ENCODE data around the gene TCP10L.

TCP10L gene

DNA sequence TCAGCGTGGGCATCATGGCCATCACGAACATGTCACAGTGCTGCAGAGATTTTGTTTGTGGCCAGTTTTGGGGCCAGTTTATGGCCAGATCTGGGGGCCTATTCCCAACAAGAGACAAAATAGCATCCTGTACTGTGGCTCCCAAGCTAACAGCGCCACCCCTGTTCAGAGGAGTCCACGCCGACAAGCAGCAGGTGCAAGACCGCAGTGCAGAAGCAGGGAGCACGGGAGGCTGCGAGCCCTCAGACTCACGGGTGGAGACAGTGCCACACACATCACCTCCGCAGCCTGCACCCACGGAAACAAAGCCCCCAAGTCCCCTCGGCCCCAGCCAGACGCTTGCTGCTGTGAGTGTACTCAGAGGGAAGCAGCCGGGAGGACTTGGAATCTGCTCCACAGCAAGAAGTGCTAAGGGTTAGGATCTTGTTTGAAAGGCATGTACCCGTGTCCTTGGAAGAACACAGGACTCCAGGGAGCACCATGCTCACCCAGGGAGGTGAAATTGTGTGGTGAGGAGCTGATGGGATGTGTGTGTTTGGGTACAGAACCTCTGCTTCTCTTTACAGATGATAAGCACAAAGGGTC is 7.1 kb downstream of the TCP10L start:
- H3K27ac ChIP-seq = no peak overlapping the region
- H3K36me3 ChIP-seq (ENCODE audit: insufficient read depth, low read length) = no peaks in the 10 kb centered on the region
- no peak overlapping the region for H3K9ac ChIP-seq (ENCODE audit: insufficient read length)
- TF ChIP-seq EZH2 (IDR thresholded peaks at IDR 0.05) (no peak), FOXP2 (optimal IDR thresholded peaks at IDR 0.05; ENCODE audit: control extremely low read depth, extremely low read length, insufficient read depth) (no peak), POLR2AphosphoS5 (IDR thresholded peaks at IDR 0.05; ENCODE audit: borderline replicate concordance, low read depth, low read length) (no peak)
- no peak overlapping the region for H3K4me3 ChIP-seq
- no peaks in the 10 kb centered on the region for H3K9me3 ChIP-seq (ENCODE audit: low read depth, low read length)
- no peak for DNase-seq (ENCODE audit: low read depth, low spot score)

- no peak for DNase-seq (ENCODE audit: low read depth, low spot score)
- TF ChIP-seq FOXP2 (optimal IDR thresholded peaks at IDR 0.05; ENCODE audit: control extremely low read depth, extremely low read length, insufficient read depth) = no peak
- TF ChIP-seq EZH2 (IDR thresholded peaks at IDR 0.05) = no peak
- no peak for TF ChIP-seq POLR2AphosphoS5 (IDR thresholded peaks at IDR 0.05; ENCODE audit: borderline replicate concordance, low read depth, low read length)
- Histone ChIP-seq H3K4me3 (no peak overlapping the region), H3K9me3 (ENCODE audit: low read depth, low read length) (no peaks in the 10 kb centered on the region), H3K27ac (no peak overlapping the region), H3K36me3 (ENCODE audit: insufficient read depth, low read length) (no peaks in the 10 kb centered on the region), H3K9ac (ENCODE audit: insufficient read length) (no peak overlapping the region)
Measured at GRCh38 chr21:32576011-32576410, 9.3 kb downstream of the TCP10L start.

GRCh38 chr21:32574946-32575925 is 10.1 kb downstream of the TCP10L start:
- no peak overlapping the region for H3K9ac ChIP-seq (ENCODE audit: insufficient read length)
- H3K4me3 ChIP-seq = no peak overlapping the region
- H3K9me3 ChIP-seq (ENCODE audit: low read depth, low read length) = no peaks in the 10 kb centered on the region
- H3K27ac ChIP-seq = no peak overlapping the region
- TF ChIP-seq FOXP2 (optimal IDR thresholded peaks at IDR 0.05; ENCODE audit: control extremely low read depth, extremely low read length, insufficient read depth) (no peak), EZH2 (IDR thresholded peaks at IDR 0.05) (no peak), POLR2AphosphoS5 (IDR thresholded peaks at IDR 0.05; ENCODE audit: borderline replicate concordance, low read depth, low read length) (no peak)
- DNase-seq (ENCODE audit: low read depth, low spot score) = no peak
- H3K36me3 ChIP-seq (ENCODE audit: insufficient read depth, low read length) = no peaks in the 10 kb centered on the region

DNA sequence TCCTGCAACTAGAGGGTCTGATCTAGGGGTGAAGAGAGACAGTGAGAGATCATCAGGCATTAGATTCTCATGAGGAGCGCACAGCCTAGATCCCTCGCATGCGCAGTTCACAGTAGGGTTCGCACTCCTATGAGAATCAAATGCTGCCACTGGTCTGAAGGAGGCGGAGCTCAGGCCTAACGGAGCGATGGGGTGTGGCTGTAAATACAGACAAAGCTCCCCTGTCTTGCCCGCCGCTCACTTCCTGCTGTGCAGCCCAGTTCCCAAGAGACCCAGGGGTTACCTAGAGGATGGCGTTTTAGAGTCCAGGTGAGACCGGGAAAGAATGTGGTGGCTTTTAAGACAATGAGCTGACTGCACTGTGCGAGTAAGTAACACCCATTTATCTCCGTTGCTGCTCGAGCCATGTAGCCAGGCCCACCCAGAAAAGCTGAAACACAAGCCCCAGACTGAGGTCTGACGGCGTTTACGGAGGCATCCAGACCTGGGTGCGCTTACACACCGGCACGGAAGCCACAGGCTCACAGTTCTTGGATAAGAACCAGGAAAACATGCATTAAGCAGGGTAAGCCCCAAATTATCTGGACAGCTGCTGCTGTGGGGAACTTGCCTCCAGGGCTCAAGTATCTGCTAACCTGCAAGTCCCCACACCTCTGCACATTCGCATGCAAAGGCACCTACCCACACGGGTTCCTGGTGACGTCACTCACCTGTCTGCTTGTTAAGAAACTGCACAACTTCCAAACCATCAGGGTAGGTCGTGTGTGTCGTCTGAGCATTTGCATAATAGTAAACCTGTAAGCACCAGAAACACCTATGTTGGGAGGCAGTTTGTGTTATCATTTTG is 12.5 kb downstream of the TCP10L start:
- Histone ChIP-seq H3K9me3 (ENCODE audit: low read depth, low read length) (no peaks in the 10 kb centered on the region), H3K36me3 (ENCODE audit: insufficient read depth, low read length) (no peaks in the 10 kb centered on the region), H3K27ac (no peak overlapping the region), H3K4me3 (no peak overlapping the region), H3K9ac (ENCODE audit: insufficient read length) (no peak overlapping the region)
- TF ChIP-seq POLR2AphosphoS5 (IDR thresholded peaks at IDR 0.05; ENCODE audit: borderline replicate concordance, low read depth, low read length) (no peak), EZH2 (IDR thresholded peaks at IDR 0.05) (no peak), FOXP2 (optimal IDR thresholded peaks at IDR 0.05; ENCODE audit: control extremely low read depth, extremely low read length, insufficient read depth) (no peak)
- no peak for DNase-seq (ENCODE audit: low read depth, low spot score)

DNA sequence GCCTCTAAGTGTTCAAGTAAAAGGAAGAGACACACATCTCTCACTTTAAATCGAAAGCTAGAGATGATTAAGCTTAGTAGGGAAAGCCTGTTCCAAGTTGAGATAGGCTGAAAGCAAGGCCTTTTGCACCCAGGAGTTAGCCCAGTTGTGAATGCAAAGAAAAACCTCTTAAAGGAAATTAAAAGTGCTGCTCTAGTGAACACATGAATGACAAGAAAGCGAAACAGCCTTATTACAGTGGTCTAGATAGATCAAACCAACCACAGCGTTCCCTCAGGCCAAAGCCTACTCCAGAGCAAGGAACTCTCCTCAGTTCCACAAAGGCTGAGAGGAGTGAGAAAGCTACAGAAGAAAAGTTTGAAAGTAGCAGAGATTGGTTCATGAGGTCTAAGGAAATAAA is 14.9 kb downstream of the TCP10L start:
- no peak overlapping the region for H3K27ac ChIP-seq
- no peak overlapping the region for H3K4me3 ChIP-seq
- DNase-seq (ENCODE audit: low read depth, low spot score) = no peak
- TF ChIP-seq FOXP2 (optimal IDR thresholded peaks at IDR 0.05; ENCODE audit: control extremely low read depth, extremely low read length, insufficient read depth) = no peak
- no peak for TF ChIP-seq EZH2 (IDR thresholded peaks at IDR 0.05)
- no peak for TF ChIP-seq POLR2AphosphoS5 (IDR thresholded peaks at IDR 0.05; ENCODE audit: borderline replicate concordance, low read depth, low read length)
- no peaks in the 10 kb centered on the region for H3K9me3 ChIP-seq (ENCODE audit: low read depth, low read length)
- no peak overlapping the region for H3K9ac ChIP-seq (ENCODE audit: insufficient read length)
- no peaks in the 10 kb centered on the region for H3K36me3 ChIP-seq (ENCODE audit: insufficient read depth, low read length)

DNA sequence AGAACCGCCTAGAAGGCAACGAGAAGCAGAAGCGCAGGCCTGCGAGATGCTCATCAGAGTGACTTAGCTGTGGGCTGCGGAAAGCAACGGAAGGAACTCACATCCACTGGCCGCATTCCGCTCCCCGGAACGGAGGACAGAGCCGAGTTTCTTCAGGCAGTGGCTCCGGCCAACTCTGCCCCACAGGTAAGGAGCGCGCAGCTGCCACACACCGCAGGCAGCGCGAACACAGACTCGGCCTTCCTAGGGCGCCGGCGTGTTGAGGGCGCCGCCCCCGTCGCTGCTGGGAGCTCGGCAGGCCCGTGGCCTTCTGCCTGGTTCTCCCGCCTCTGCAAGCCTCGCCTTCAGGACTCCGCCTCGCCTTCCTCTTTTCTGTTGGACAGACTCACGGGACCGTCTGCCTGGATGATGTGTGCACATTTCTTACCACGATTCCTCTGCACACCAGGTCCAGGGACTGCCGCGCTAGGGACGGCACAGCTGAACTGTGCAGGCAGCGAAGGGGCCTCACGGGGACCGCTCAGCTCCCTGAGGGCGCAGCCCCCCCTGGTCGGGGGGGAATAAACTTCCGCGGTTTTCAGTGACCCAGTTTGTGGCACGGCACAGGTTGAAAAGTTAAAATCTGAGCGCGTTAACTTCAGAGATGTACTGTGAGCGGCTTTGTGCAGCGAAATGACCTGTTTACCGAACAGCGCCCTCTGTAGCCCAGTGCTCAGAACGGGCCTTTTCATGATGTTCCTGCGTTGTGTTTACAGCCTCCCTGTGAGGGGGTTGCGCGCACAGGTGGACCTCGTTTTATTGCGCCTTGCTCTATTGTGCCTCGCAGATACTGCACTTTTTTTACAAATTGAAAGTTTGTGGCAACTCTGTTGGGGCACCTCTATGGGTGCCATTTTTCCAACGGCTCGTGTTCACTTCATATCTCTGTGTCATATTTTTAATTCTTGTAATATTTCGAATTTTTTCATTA is 15.8 kb downstream of the TCP10L start:
- Histone ChIP-seq H3K36me3 (ENCODE audit: insufficient read depth, low read length) (no peaks in the 10 kb centered on the region), H3K9me3 (ENCODE audit: low read depth, low read length) (no peaks in the 10 kb centered on the region), H3K4me3 (peak overlapping the region; percentile 87), H3K9ac (ENCODE audit: insufficient read length) (peak overlapping the region; percentile 56), H3K27ac (no peak overlapping the region)
- DNase-seq (ENCODE audit: low read depth, low spot score) = peak; percentile 40
- peak; percentile 89 for TF ChIP-seq FOXP2 (optimal IDR thresholded peaks at IDR 0.05; ENCODE audit: control extremely low read depth, extremely low read length, insufficient read depth)
- no peak for TF ChIP-seq POLR2AphosphoS5 (IDR thresholded peaks at IDR 0.05; ENCODE audit: borderline replicate concordance, low read depth, low read length)
- no peak for TF ChIP-seq EZH2 (IDR thresholded peaks at IDR 0.05)

- no peak overlapping the region for H3K9ac ChIP-seq (ENCODE audit: insufficient read length)
- no peaks in the 10 kb centered on the region for H3K36me3 ChIP-seq (ENCODE audit: insufficient read depth, low read length)
- TF ChIP-seq EZH2 (IDR thresholded peaks at IDR 0.05) (no peak), POLR2AphosphoS5 (IDR thresholded peaks at IDR 0.05; ENCODE audit: borderline replicate concordance, low read depth, low read length) (no peak), FOXP2 (optimal IDR thresholded peaks at IDR 0.05; ENCODE audit: control extremely low read depth, extremely low read length, insufficient read depth) (no peak)
Measured at GRCh38 chr21:32567626-32568025, 17.7 kb downstream of the TCP10L start.

More at GRCh38 chr21:32567626-32568025, 17.7 kb downstream of the TCP10L start:
- no peak for DNase-seq (ENCODE audit: low read depth, low spot score)
- H3K27ac ChIP-seq = no peak overlapping the region
- H3K9me3 ChIP-seq (ENCODE audit: low read depth, low read length) = no peaks in the 10 kb centered on the region
- H3K4me3 ChIP-seq = no peak overlapping the region

Data from SK-N-MC (cell line).